Hippocampal formation (tissue), 2 donors: Measurements from ENCODE around the gene LUC7L2.
"Not testable (repeated sequence)": the region's sequence is repeated elsewhere in the genome, so short reads cannot be mapped to it uniquely, and the experiment has no call there.

Experiments used
- DNase-seq, 2 donors: peaks; one replicate each; lab custom pipeline; 2025; lab: John Stamatoyannopoulos, UW

LUC7L2 gene

GRCh38 chr7:139359366-139360209 lies at the start of gene LUC7L2:
LUC7L2 (plus strand) TSS chr7:139359894; CDS start chr7:139360262, 368 bp downstream.
- DNase-seq = peak; percentile 98 to 99

GRCh38 chr7:139317939-139318505 lies 41.7 kb upstream of the LUC7L2 start:
- DNase-seq = no peak

- no peak for DNase-seq
These were observed 38.5 kb upstream of the LUC7L2 start for GRCh38 chr7:139321071-139321745.

- not testable (repeated sequence) for DNase-seq
These were observed 35.0 kb upstream of the LUC7L2 start for GRCh38 chr7:139324709-139325108.

- DNase-seq = no peak
These were observed 31.3 kb upstream of the LUC7L2 start for GRCh38 chr7:139328375-139328774.

- no peak for DNase-seq
These were observed 30.6 kb upstream of the LUC7L2 start for GRCh38 chr7:139329119-139329518.

- DNase-seq = no peak
These were observed 29.2 kb upstream of the LUC7L2 start for GRCh38 chr7:139330333-139331030.

GRCh38 chr7:139332697-139333359 lies 26.9 kb upstream of the LUC7L2 start:
- no peak for DNase-seq

- DNase-seq = not testable (repeated sequence)
These were observed 26.3 kb upstream of the LUC7L2 start for GRCh38 chr7:139333443-139333842.

- no peak for DNase-seq
These were observed 25.1 kb upstream of the LUC7L2 start for GRCh38 chr7:139334399-139335150.

GRCh38 chr7:139339025-139339424 lies 20.7 kb upstream of the LUC7L2 start:
- DNase-seq = no peak

- DNase-seq = no peak
These were observed 20.0 kb upstream of the LUC7L2 start for GRCh38 chr7:139339698-139340036.

GRCh38 chr7:139340037-139340807 lies 19.5 kb upstream of the LUC7L2 start:
- DNase-seq = peak; percentile 95 to 96

GRCh38 chr7:139340808-139341057 lies 19.0 kb upstream of the LUC7L2 start:
- DNase-seq = no peak

GRCh38 chr7:139341058-139341775 lies 18.5 kb upstream of the LUC7L2 start, which contains the start of gene FMC1:
FMC1 (plus strand) TSS chr7:139341337; CDS start chr7:139341385, 48 bp downstream.
- peak; percentile 95 to 96 for DNase-seq

GRCh38 chr7:139341776-139342226 lies 17.9 kb upstream of the LUC7L2 start:
- DNase-seq = no peak

GRCh38 chr7:139345042-139345441 lies 14.7 kb upstream of the LUC7L2 start:
- DNase-seq = no peak

- no peak for DNase-seq
These were observed 8.7 kb upstream of the LUC7L2 start for GRCh38 chr7:139351027-139351426.

GRCh38 chr7:139354729-139355128 lies 5.0 kb upstream of the LUC7L2 start:
- no peak for DNase-seq

- no peak for DNase-seq
These were observed 4.4 kb upstream of the LUC7L2 start for GRCh38 chr7:139355320-139355719.
